Measurements from ENCODE around the gene ADAMTS17.

Gene ADAMTS17

DNA sequence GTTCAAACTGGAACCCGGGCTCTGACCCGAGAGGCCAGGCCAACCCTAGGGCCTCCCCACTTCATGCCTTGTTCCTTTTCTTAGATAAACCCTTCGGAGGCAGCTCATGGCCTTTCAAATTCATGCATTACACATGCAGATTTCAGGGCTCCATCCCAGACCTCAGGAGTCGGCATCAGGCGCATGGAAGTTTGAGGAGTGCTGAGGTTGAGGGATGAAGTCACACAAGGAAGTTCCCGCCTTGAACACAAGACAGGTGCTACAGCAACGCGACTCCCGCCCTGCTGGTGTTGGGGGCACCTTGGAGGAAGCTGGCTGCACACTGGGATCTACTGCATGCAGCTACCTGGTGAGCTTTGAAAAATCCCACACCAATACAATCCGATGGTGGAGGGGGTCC lies 363.3 kb downstream of the ADAMTS17 start:
- no peak overlapping the region for H3K9ac ChIP-seq (ENCODE audit: low read depth, low read length)
- H3K9me3 ChIP-seq (ENCODE audit: control insufficient read depth, insufficient read depth, low read length), result no peaks in the 10 kb centered on the region
- no peak overlapping the region for H3K4me3 ChIP-seq (ENCODE audit: low read depth, low read length)
- H3K36me3 ChIP-seq (ENCODE audit: control insufficient read depth, insufficient read depth, low read length), result no peaks in the 10 kb centered on the region
- H3K27me3 ChIP-seq (ENCODE audit: control insufficient read depth, insufficient read depth, low read length), result no peaks in the 10 kb centered on the region
- H3K4me1 ChIP-seq (ENCODE audit: control insufficient read depth, insufficient read depth, low read length), result peaks cover 6% of the 10 kb centered on the region

DNA sequence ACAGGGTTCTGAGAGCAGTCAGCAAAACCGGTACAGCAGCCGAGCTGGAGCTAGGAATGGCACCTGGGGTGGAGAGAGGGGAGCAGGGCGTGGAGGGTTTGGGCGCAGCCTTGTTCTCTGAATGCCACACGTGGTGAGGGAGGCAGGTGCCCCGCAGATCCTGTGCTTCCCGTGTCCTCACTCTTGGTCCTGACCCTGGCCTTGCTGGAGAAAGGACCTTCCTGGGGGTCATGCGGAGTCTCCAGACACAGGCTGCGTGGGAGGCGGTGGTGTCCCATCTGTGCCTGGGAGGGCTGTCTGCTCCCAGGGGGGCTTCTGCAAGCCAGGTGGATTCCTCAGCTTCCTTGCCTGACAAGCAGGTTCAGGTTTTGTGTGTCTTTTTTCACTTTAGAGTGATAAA lies 363.8 kb downstream of the ADAMTS17 start:
- Histone ChIP-seq H3K36me3 (ENCODE audit: control insufficient read depth, insufficient read depth, low read length) (no peaks in the 10 kb centered on the region), H3K9me3 (ENCODE audit: control insufficient read depth, insufficient read depth, low read length) (no peaks in the 10 kb centered on the region), H3K4me1 (ENCODE audit: control insufficient read depth, insufficient read depth, low read length) (peaks cover 6% of the 10 kb centered on the region), H3K4me3 (ENCODE audit: low read depth, low read length) (no peak overlapping the region), H3K27me3 (ENCODE audit: control insufficient read depth, insufficient read depth, low read length) (no peaks in the 10 kb centered on the region), H3K9ac (ENCODE audit: low read depth, low read length) (no peak overlapping the region)

GRCh38 chr15:99976811-99977271 lies 364.9 kb downstream of the ADAMTS17 start:
- H3K9ac ChIP-seq (ENCODE audit: low read depth, low read length), result no peak overlapping the region
- no peaks in the 10 kb centered on the region for H3K36me3 ChIP-seq (ENCODE audit: control insufficient read depth, insufficient read depth, low read length)
- no peaks in the 10 kb centered on the region for H3K9me3 ChIP-seq (ENCODE audit: control insufficient read depth, insufficient read depth, low read length)
- H3K4me1 ChIP-seq (ENCODE audit: control insufficient read depth, insufficient read depth, low read length), result no peaks in the 10 kb centered on the region
- H3K27me3 ChIP-seq (ENCODE audit: control insufficient read depth, insufficient read depth, low read length), result no peaks in the 10 kb centered on the region
- H3K4me3 ChIP-seq (ENCODE audit: low read depth, low read length), result no peak overlapping the region

- Histone ChIP-seq H3K36me3 (ENCODE audit: control insufficient read depth, insufficient read depth, low read length) (no peaks in the 10 kb centered on the region), H3K9ac (ENCODE audit: low read depth, low read length) (no peak overlapping the region), H3K9me3 (ENCODE audit: control insufficient read depth, insufficient read depth, low read length) (no peaks in the 10 kb centered on the region), H3K27me3 (ENCODE audit: control insufficient read depth, insufficient read depth, low read length) (no peaks in the 10 kb centered on the region), H3K4me1 (ENCODE audit: control insufficient read depth, insufficient read depth, low read length) (no peaks in the 10 kb centered on the region), H3K4me3 (ENCODE audit: low read depth, low read length) (no peak overlapping the region)
Observed at GRCh38 chr15:99976000-99976399, 365.8 kb downstream of the ADAMTS17 start.

GRCh38 chr15:99974246-99974645 lies 367.5 kb downstream of the ADAMTS17 start:
- H3K4me3 ChIP-seq (ENCODE audit: low read depth, low read length), result no peak overlapping the region
- no peaks in the 10 kb centered on the region for H3K4me1 ChIP-seq (ENCODE audit: control insufficient read depth, insufficient read depth, low read length)
- H3K36me3 ChIP-seq (ENCODE audit: control insufficient read depth, insufficient read depth, low read length), result peaks cover 3% of the 10 kb centered on the region
- H3K9ac ChIP-seq (ENCODE audit: low read depth, low read length), result no peak overlapping the region
- H3K9me3 ChIP-seq (ENCODE audit: control insufficient read depth, insufficient read depth, low read length), result no peaks in the 10 kb centered on the region
- no peaks in the 10 kb centered on the region for H3K27me3 ChIP-seq (ENCODE audit: control insufficient read depth, insufficient read depth, low read length)

GRCh38 chr15:99973351-99973750 lies 368.4 kb downstream of the ADAMTS17 start:
- Histone ChIP-seq H3K4me3 (ENCODE audit: low read depth, low read length) (no peak overlapping the region), H3K9ac (ENCODE audit: low read depth, low read length) (no peak overlapping the region), H3K9me3 (ENCODE audit: control insufficient read depth, insufficient read depth, low read length) (no peaks in the 10 kb centered on the region), H3K27me3 (ENCODE audit: control insufficient read depth, insufficient read depth, low read length) (no peaks in the 10 kb centered on the region), H3K36me3 (ENCODE audit: control insufficient read depth, insufficient read depth, low read length) (peaks cover 3% of the 10 kb centered on the region), H3K4me1 (ENCODE audit: control insufficient read depth, insufficient read depth, low read length) (no peaks in the 10 kb centered on the region)

DNA sequence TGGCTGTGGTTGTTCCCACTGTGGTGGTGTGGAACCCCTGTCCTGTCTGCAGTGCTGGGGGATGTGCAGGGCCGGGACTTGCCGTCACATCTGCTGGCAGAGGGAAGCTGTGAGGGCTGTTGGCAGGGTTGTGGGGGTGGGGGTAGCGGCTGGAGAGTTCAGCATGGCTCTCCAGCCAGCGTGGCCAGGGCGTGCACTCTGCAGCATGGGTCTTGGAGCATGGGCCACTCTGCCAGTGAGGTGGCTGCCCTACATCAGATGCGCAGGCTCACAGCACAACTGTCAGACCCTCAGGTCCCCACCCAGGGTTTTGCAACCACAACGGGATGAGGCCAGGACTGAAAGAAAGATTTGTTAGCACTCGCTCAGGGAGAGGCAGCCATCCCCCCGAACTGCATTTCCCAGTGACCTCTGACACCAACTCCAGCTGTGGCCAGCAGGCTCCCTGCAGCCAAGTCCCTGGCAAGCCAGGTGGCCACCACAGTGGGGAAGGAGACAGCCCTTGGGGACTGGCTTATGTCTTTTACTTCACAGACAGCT lies 370.8 kb downstream of the ADAMTS17 start:
- no peaks in the 10 kb centered on the region for H3K27me3 ChIP-seq (ENCODE audit: control insufficient read depth, insufficient read depth, low read length)
- peaks cover 3% of the 10 kb centered on the region for H3K36me3 ChIP-seq (ENCODE audit: control insufficient read depth, insufficient read depth, low read length)
- H3K4me3 ChIP-seq (ENCODE audit: low read depth, low read length), result no peak overlapping the region
- H3K9ac ChIP-seq (ENCODE audit: low read depth, low read length), result no peak overlapping the region
- no peaks in the 10 kb centered on the region for H3K9me3 ChIP-seq (ENCODE audit: control insufficient read depth, insufficient read depth, low read length)
- H3K4me1 ChIP-seq (ENCODE audit: control insufficient read depth, insufficient read depth, low read length), result no peaks in the 10 kb centered on the region

GRCh38 chr15:99969261-99969920 lies 372.4 kb downstream of the ADAMTS17 start:
- no peak overlapping the region for H3K4me3 ChIP-seq (ENCODE audit: low read depth, low read length)
- no peaks in the 10 kb centered on the region for H3K9me3 ChIP-seq (ENCODE audit: control insufficient read depth, insufficient read depth, low read length)
- H3K4me1 ChIP-seq (ENCODE audit: control insufficient read depth, insufficient read depth, low read length), result no peaks in the 10 kb centered on the region
- peaks cover 3% of the 10 kb centered on the region for H3K36me3 ChIP-seq (ENCODE audit: control insufficient read depth, insufficient read depth, low read length)
- H3K27me3 ChIP-seq (ENCODE audit: control insufficient read depth, insufficient read depth, low read length), result no peaks in the 10 kb centered on the region
- no peak overlapping the region for H3K9ac ChIP-seq (ENCODE audit: low read depth, low read length)

DNA sequence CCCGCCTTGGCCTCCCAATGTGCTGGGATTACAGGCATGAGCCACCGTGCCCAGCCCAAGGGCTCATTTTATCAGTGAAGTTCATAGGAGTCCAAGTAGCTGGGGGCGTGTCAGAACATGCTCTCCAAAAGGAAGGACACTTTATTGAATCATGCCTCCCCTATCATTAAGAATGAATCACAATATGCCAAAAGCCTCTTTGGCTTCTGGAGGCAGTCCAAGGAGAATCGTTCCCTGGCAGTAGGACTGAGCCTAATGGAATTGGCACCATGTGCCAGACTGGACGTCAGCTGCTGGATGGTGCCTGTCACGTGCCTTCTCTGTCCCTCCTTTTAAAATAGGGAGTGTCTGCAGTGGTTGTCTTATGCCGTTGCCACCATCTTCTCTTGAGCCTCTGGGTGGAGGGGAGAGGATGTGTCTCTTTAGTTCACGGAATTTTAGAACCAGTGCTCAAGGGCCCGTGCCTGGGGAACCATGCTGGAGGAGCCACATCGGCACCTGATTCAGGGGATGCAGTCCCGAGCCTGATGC lies 373.9 kb downstream of the ADAMTS17 start:
- no peak overlapping the region for H3K4me3 ChIP-seq (ENCODE audit: low read depth, low read length)
- H3K36me3 ChIP-seq (ENCODE audit: control insufficient read depth, insufficient read depth, low read length), result peaks cover 3% of the 10 kb centered on the region
- no peak overlapping the region for H3K9ac ChIP-seq (ENCODE audit: low read depth, low read length)
- no peaks in the 10 kb centered on the region for H3K4me1 ChIP-seq (ENCODE audit: control insufficient read depth, insufficient read depth, low read length)
- H3K27me3 ChIP-seq (ENCODE audit: control insufficient read depth, insufficient read depth, low read length), result no peaks in the 10 kb centered on the region
- no peaks in the 10 kb centered on the region for H3K9me3 ChIP-seq (ENCODE audit: control insufficient read depth, insufficient read depth, low read length)

DNA sequence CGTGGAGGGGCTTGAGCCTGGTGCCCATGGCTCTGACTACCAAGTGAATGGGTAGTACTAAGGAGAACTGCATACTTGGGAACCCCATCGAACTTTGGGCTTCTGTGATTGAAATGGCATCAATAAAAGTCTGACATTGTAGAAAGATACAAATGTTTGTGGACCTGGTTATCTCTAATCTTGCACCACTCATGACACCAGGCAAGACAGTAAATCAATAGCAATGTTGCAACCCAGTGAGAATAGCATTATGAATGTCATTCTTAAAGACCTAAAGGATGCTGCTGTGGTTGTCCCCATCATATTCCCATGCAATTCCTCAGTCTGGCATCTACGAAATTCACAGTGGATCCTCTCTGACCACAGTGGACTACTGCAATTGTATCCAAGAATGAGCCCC lies 375.0 kb downstream of the ADAMTS17 start:
- H3K4me1 ChIP-seq (ENCODE audit: control insufficient read depth, insufficient read depth, low read length), result no peaks in the 10 kb centered on the region
- H3K36me3 ChIP-seq (ENCODE audit: control insufficient read depth, insufficient read depth, low read length), result peaks cover 3% of the 10 kb centered on the region
- H3K4me3 ChIP-seq (ENCODE audit: low read depth, low read length), result no peak overlapping the region
- H3K9me3 ChIP-seq (ENCODE audit: control insufficient read depth, insufficient read depth, low read length), result no peaks in the 10 kb centered on the region
- H3K27me3 ChIP-seq (ENCODE audit: control insufficient read depth, insufficient read depth, low read length), result no peaks in the 10 kb centered on the region
- no peak overlapping the region for H3K9ac ChIP-seq (ENCODE audit: low read depth, low read length)

DNA sequence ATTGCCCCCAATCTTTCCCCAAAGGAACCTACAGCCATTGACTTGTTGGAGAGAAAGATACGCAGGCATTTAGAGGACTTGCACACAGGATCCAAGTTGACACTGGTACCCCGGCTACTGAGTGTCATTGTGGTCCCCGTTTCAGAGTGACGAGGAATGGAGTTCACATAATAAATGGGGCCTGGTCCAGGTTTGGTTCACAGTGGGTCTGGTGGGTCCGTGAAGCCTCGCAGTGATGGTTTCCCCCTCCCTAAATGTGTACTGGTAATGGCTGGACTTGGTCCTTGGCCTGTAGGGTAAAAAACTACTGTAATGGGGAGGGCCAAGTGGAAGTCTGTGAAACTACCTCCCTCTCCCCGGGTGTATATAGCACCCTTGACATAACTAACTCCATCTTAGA lies 376.4 kb downstream of the ADAMTS17 start:
- H3K9me3 ChIP-seq (ENCODE audit: control insufficient read depth, insufficient read depth, low read length), result no peaks in the 10 kb centered on the region
- no peak overlapping the region for H3K4me3 ChIP-seq (ENCODE audit: low read depth, low read length)
- peaks cover 3% of the 10 kb centered on the region for H3K36me3 ChIP-seq (ENCODE audit: control insufficient read depth, insufficient read depth, low read length)
- no peaks in the 10 kb centered on the region for H3K4me1 ChIP-seq (ENCODE audit: control insufficient read depth, insufficient read depth, low read length)
- H3K9ac ChIP-seq (ENCODE audit: low read depth, low read length), result no peak overlapping the region
- no peaks in the 10 kb centered on the region for H3K27me3 ChIP-seq (ENCODE audit: control insufficient read depth, insufficient read depth, low read length)

DNA sequence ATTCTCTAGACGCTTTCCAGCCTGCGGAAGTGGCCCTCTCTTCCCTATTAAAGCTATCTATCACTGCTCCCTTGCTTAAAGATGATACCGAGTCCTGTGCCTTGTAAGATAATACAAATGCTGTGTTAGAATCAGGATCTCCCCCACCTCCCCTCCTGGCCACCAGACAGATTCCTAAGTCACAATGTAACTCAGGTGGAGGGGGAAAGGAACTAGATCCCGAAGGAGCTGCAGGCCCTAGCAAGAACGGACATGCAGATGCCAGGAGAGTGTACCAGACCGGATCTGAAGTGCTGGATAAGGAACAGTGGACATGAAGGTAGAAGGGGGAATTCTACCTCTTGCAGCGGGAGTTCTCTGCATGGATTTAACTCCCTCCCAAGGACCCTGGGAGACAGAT lies 377.8 kb downstream of the ADAMTS17 start:
- H3K4me1 ChIP-seq (ENCODE audit: control insufficient read depth, insufficient read depth, low read length), result no peaks in the 10 kb centered on the region
- H3K27me3 ChIP-seq (ENCODE audit: control insufficient read depth, insufficient read depth, low read length), result no peaks in the 10 kb centered on the region
- no peak overlapping the region for H3K4me3 ChIP-seq (ENCODE audit: low read depth, low read length)
- no peaks in the 10 kb centered on the region for H3K9me3 ChIP-seq (ENCODE audit: control insufficient read depth, insufficient read depth, low read length)
- H3K9ac ChIP-seq (ENCODE audit: low read depth, low read length), result no peak overlapping the region
- H3K36me3 ChIP-seq (ENCODE audit: control insufficient read depth, insufficient read depth, low read length), result no peaks in the 10 kb centered on the region
